GM12878 (cell line): ENCODE results near the gene NCOA4. TPM values are rescaled to one million over a fixed set of nuclear protein-coding genes. Genes with fewer than 3 reads are reported as not detected.
"Not testable (repeated sequence)": the region's sequence is repeated elsewhere in the genome, so short reads cannot be mapped to it uniquely, and the experiment has no call there.

ENCODE experiments used
- ATAC-seq: fragments of 200-7000 bp; cut with Tn5 transposase; 3 replicates; pipeline ENCODE4 v1.9.1; 2020; ENCODE audit warnings: mild to moderate bottlenecking, moderate library complexity
- BruUV-seq: library from RNA; stranded (reverse); fragments of 400-500 nt; replicated peaks from 2 replicates; lab custom pipeline; 2021; lab: Mats Ljungman, UMichigan
- CTCF ChIA-PET: fragments of 300-600 bp; sonication (Branson Sonifier 250); formaldehyde crosslinking; extraction: SDS; loops from one replicate; lab custom pipeline; 2021; ENCODE audit warnings: inconsistent platforms; lab: Yijun Ruan, JAX
- POLR2A ChIA-PET: fragments of 350-600 bp; formaldehyde crosslinking; extraction: SDS; loops from one replicate; lab custom pipeline; 2021; ENCODE audit warnings: inconsistent platforms; lab: Charles Lee
- RAD21 ChIA-PET: fragments of 300-600 bp; sonication (Branson Sonifier 250); formaldehyde crosslinking; loops from one replicate; lab custom pipeline; 2023; ENCODE audit warnings: antibody characterized with exemption; ENCODE audit not compliant: unreplicated experiment; lab: Charles Lee
- SMC1A ChIA-PET: fragments of 300-600 bp; sonication (Branson Sonifier 250); formaldehyde crosslinking; loops from one replicate; lab custom pipeline; 2023; ENCODE audit not compliant: unreplicated experiment, uncharacterized antibody; lab: Charles Lee
- DNase-seq: peaks from one replicate; pipeline ENCODE4 v3.0.0-alpha.2; 2011; ENCODE audit warnings: low read depth, low spot score
- FAIRE-seq: peaks from 3 replicates; lab custom pipeline; 2011; peaks lifted over from hg19 to GRCh38; lab: Jason Lieb, UNC
- H2AFZ ChIP-seq: 2 replicates; pipeline ENCODE4 v1.6.0; 2011; ENCODE audit warnings: low read depth, low read length, control low read depth; ENCODE audit not compliant: control insufficient read depth
- H3K27ac ChIP-seq: 2 replicates; pipeline ENCODE4 v1.5.1; 2011; ENCODE audit warnings: control low read depth; ENCODE audit not compliant: control insufficient read depth, insufficient read depth
- H3K27me3 ChIP-seq, 2 experiments: replicated peaks in 1 of 2; 2 replicates each; pipeline versions ENCODE4 v1.6.0 to v1.6.1; 2011; ENCODE audit warnings: low read length in 1 of 2; ENCODE audit not compliant: control insufficient read depth in 2 of 2, insufficient read depth in 2 of 2
- H3K36me3 ChIP-seq, 2 experiments: 2 replicates each; pipeline ENCODE4 v1.5.1; 2011; ENCODE audit warnings: low read length in 1 of 2; ENCODE audit not compliant: control insufficient read depth in 2 of 2, insufficient read depth in 2 of 2
- H3K4me1 ChIP-seq: 2 replicates; pipeline ENCODE4 v1.6.1; 2011; ENCODE audit warnings: mild to moderate bottlenecking, low read length, moderate library complexity, mixed read lengths; ENCODE audit not compliant: control insufficient read depth, insufficient read depth
- H3K4me2 ChIP-seq: 2 replicates; pipeline ENCODE4 v1.6.0; 2011; ENCODE audit warnings: control low read depth; ENCODE audit not compliant: control insufficient read depth, insufficient read depth
- H3K4me3 ChIP-seq: fragments of 200-600 bp; sonication (generic); 2 replicates; pipeline ENCODE4 v1.5.1; 2016
- H3K79me2 ChIP-seq: 2 replicates; pipeline ENCODE4 v1.6.0; 2011; ENCODE audit warnings: low read length; ENCODE audit not compliant: control insufficient read depth, insufficient read depth
- H3K9ac ChIP-seq: 2 replicates; pipeline ENCODE4 v1.8.0; 2011; ENCODE audit warnings: low read length, control low read depth, mixed read lengths; ENCODE audit not compliant: control insufficient read depth, insufficient read depth
- H3K9me3 ChIP-seq: replicated peaks from 3 replicates; pipeline ENCODE4 v1.5.1; 2011; ENCODE audit warnings: mild to moderate bottlenecking, low read length; ENCODE audit not compliant: control insufficient read depth, insufficient read depth
- H4K20me1 ChIP-seq: 2 replicates; pipeline ENCODE4 v1.6.0; 2011; ENCODE audit not compliant: control insufficient read depth, insufficient read depth
- FOS ChIP-seq: IDR thresholded peaks from 3 replicates; pipeline ENCODE4 v1.6.1; 2011; ENCODE audit warnings: borderline replicate concordance; ENCODE audit not compliant: insufficient read length; ENCODE audit errors: extremely low read depth
- WGBS: methylation state at CpG from one replicate; pipeline ENCODE4 v1.1.6; 2016; ENCODE audit warnings: low lambda C conversion rate; ENCODE audit not compliant: insufficient replicate concordance, insufficient coverage; ENCODE audit errors: missing lambda C conversion rate; 5-methylcytosine and 5-hydroxymethylcytosine counted together
- in situ Hi-C: fragments of 300-500 bp; cut with MboI; formaldehyde crosslinking; loops from 9 replicates; pipeline ENCODE4 v1.14.3; 2018; ENCODE audit warnings: mixed read lengths
- intact Hi-C: fragments of 100-400 bp; cut with micrococcal nuclease; formaldehyde crosslinking; loops from one replicate; pipeline ENCODE4 v1.14.2; 2022; ENCODE audit not compliant: unreplicated experiment
- polyA plus RNA-seq, 11 experiments: library from polyadenylated mRNA; depleted of rRNA in 4 of 11; unstranded in 6 of 11; stranded (reverse) in 5 of 11; fragments of >200 nt; fragmentation: Nextera tagmentation in 4 of 11; fragmentation: Illumina TruSeq in 1 of 11; extraction: Ambion mirVana in 4 of 11; extraction: Trizol in 1 of 11; gene quantifications; 1 replicate in 1 of 11; 2 replicates in 10 of 11; pipeline versions ENCODE4 v1.2.1 to v1.2.3, GENCODE V29; 2011 to 2016; ENCODE audit warnings: inconsistent platforms in 2 of 11, missing spikeins in 2 of 11, low read depth in 1 of 11
- total RNA-seq, 4 experiments: library from RNA; depleted of rRNA in 3 of 4; stranded (reverse); fragments of >200 nt in 3 of 4; fragmentation: Illumina TruSeq in 1 of 4; extraction: Trizol in 1 of 4; gene quantifications; 2 replicates each; pipeline versions ENCODE4 v1.2.1 to v1.2.3, GENCODE V29; 2013 to 2021
- TF ChIP-seq, protein P1 (sequence below): fragments of 450-650 bp; IDR thresholded peaks from 2 replicates; pipeline ENCODE4 v1.6.1; 2016; ENCODE audit warnings: mild to moderate bottlenecking, moderate library complexity, borderline replicate concordance

The NCOA4 gene
- total and polyA plus RNA-seq, 10 of the 15 experiments (the other 5 are each of a cell fraction or from before 2014, with no cell fraction given), result 57.5 to 119 (median 100) TPM

- TF ChIP-seq, protein P1, sequence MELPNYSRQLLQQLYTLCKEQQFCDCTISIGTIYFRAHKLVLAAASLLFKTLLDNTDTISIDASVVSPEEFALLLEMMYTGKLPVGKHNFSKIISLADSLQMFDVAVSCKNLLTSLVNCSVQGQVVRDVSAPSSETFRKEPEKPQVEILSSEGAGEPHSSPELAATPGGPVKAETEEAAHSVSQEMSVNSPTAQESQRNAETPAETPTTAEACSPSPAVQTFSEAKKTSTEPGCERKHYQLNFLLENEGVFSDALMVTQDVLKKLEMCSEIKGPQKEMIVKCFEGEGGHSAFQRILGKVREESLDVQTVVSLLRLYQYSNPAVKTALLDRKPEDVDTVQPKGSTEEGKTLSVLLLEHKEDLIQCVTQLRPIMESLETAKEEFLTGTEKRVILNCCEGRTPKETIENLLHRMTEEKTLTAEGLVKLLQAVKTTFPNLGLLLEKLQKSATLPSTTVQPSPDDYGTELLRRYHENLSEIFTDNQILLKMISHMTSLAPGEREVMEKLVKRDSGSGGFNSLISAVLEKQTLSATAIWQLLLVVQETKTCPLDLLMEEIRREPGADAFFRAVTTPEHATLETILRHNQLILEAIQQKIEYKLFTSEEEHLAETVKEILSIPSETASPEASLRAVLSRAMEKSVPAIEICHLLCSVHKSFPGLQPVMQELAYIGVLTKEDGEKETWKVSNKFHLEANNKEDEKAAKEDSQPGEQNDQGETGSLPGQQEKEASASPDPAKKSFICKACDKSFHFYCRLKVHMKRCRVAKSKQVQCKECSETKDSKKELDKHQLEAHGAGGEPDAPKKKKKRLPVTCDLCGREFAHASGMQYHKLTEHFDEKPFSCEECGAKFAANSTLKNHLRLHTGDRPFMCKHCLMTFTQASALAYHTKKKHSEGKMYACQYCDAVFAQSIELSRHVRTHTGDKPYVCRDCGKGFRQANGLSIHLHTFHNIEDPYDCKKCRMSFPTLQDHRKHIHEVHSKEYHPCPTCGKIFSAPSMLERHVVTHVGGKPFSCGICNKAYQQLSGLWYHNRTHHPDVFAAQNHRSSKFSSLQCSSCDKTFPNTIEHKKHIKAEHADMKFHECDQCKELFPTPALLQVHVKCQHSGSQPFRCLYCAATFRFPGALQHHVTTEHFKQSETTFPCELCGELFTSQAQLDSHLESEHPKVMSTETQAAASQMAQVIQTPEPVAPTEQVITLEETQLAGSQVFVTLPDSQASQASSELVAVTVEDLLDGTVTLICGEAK, result no peak
- no peak for TF ChIP-seq FOS
Measured at GRCh38 chr10:45997557-45997956, 32.9 kb downstream of the NCOA4 start (continued).

- H3K79me2 ChIP-seq, H3K27me3 ChIP-seq, H3K4me1 ChIP-seq, H4K20me1 ChIP-seq, RAD21 ChIA-PET, BruUV-seq, CTCF ChIA-PET, ATAC-seq, intact Hi-C loops, H3K4me3 ChIP-seq, H3K9me3 ChIP-seq, SMC1A ChIA-PET, DNase-seq, H3K9ac ChIP-seq, H3K4me2 ChIP-seq, in situ Hi-C loops, FAIRE-seq, POLR2A ChIA-PET, H3K36me3 ChIP-seq, H2AFZ ChIP-seq, H3K27ac ChIP-seq: not testable (repeated sequence)
- 95% methylated on average over 3 of the region's 3 CpGs for WGBS
Measured at GRCh38 chr10:45985590-45985989, 44.8 kb downstream of the NCOA4 start.

GRCh38 chr10:45984473-45984872, 46.0 kb downstream of the NCOA4 start:
- H3K9me3 ChIP-seq, H4K20me1 ChIP-seq, H3K4me3 ChIP-seq, H2AFZ ChIP-seq, BruUV-seq, H3K4me1 ChIP-seq, H3K27ac ChIP-seq, intact Hi-C loops, POLR2A ChIA-PET, H3K9ac ChIP-seq, SMC1A ChIA-PET, RAD21 ChIA-PET, H3K36me3 ChIP-seq, DNase-seq, H3K79me2 ChIP-seq, H3K27me3 ChIP-seq, H3K4me2 ChIP-seq, in situ Hi-C loops, FAIRE-seq, ATAC-seq, CTCF ChIA-PET: not testable (repeated sequence)
- 93% methylated on average over 2 of the region's 2 CpGs for WGBS
